ENCODE data around the gene CNKSR2.
"Not testable (repeated sequence)": the region's sequence is repeated elsewhere in the genome, so short reads cannot be mapped to it uniquely, and the experiment has no call there.

CNKSR2 gene

GRCh38 chrX:21493226-21493830, 119.1 kb downstream of the CNKSR2 start:
- in situ Hi-C loops (cut with HindIII; ENCODE audit: low sequenced_read_pairs): no loop called here
- H3K4me3 ChIP-seq (ENCODE audit: low read depth, low read length): no peak overlapping the region
- TF ChIP-seq CTCF (IDR thresholded peaks at IDR 0.05; ENCODE audit: low read depth, low read length, missing control alignments): no peak
- DNase-seq (ENCODE audit: low read depth): peak; percentile 83

- no peak for DNase-seq (ENCODE audit: low read depth)
- no peak overlapping the region for H3K4me3 ChIP-seq (ENCODE audit: low read depth, low read length)
- no peak for TF ChIP-seq CTCF (IDR thresholded peaks at IDR 0.05; ENCODE audit: low read depth, low read length, missing control alignments)
- in situ Hi-C loops (cut with HindIII; ENCODE audit: low sequenced_read_pairs): no loop called here
Observed at GRCh38 chrX:21503593-21503992, 129.4 kb downstream of the CNKSR2 start.

GRCh38 chrX:21509912-21510311, 135.7 kb downstream of the CNKSR2 start:
- in situ Hi-C loops (cut with HindIII; ENCODE audit: low sequenced_read_pairs): no loop called here
- H3K4me3 ChIP-seq (ENCODE audit: low read depth, low read length): no peak overlapping the region
- DNase-seq (ENCODE audit: low read depth): no peak
- no peak for TF ChIP-seq CTCF (IDR thresholded peaks at IDR 0.05; ENCODE audit: low read depth, low read length, missing control alignments)

- no peak for TF ChIP-seq CTCF (IDR thresholded peaks at IDR 0.05; ENCODE audit: low read depth, low read length, missing control alignments)
- no peak for DNase-seq (ENCODE audit: low read depth)
- in situ Hi-C loops (cut with HindIII; ENCODE audit: low sequenced_read_pairs): no loop called here
- no peak overlapping the region for H3K4me3 ChIP-seq (ENCODE audit: low read depth, low read length)
Observed at GRCh38 chrX:21524008-21524407, 149.8 kb downstream of the CNKSR2 start.

GRCh38 chrX:21528076-21528475, 153.9 kb downstream of the CNKSR2 start:
- no peak for DNase-seq (ENCODE audit: low read depth)
- H3K4me3 ChIP-seq (ENCODE audit: low read depth, low read length): no peak overlapping the region
- in situ Hi-C loops (cut with HindIII; ENCODE audit: low sequenced_read_pairs): no loop called here
- TF ChIP-seq CTCF (IDR thresholded peaks at IDR 0.05; ENCODE audit: low read depth, low read length, missing control alignments): no peak

- no peak overlapping the region for H3K4me3 ChIP-seq (ENCODE audit: low read depth, low read length)
- TF ChIP-seq CTCF (IDR thresholded peaks at IDR 0.05; ENCODE audit: low read depth, low read length, missing control alignments): no peak
- in situ Hi-C loops (cut with HindIII; ENCODE audit: low sequenced_read_pairs): no loop called here
- DNase-seq (ENCODE audit: low read depth): no peak
Observed at GRCh38 chrX:21529771-21530170, 155.6 kb downstream of the CNKSR2 start.

GRCh38 chrX:21544642-21545041, 170.4 kb downstream of the CNKSR2 start:
- in situ Hi-C loops (cut with HindIII; ENCODE audit: low sequenced_read_pairs); DNase-seq (ENCODE audit: low read depth); H3K4me3 ChIP-seq (ENCODE audit: low read depth, low read length): not testable (repeated sequence)

Measured in astrocyte of the cerebellum (primary cell).